Mucosa of descending colon (tissue), 3 donors: Measurements from ENCODE around the gene C15orf62. TPM values are rescaled to one million over a fixed set of nuclear protein-coding genes. Genes with fewer than 3 reads are reported as not detected.
A peak's percentile ranks its signal among the peaks of the same experiment; 100 is the strongest.

Experiments used
- ATAC-seq: fragments of 200-7000 bp; cut with Tn5 transposase; one replicate; pipeline ENCODE4 v1.9.1; 2020; ENCODE audit warnings: mild to moderate bottlenecking, moderate library complexity
- DNase-seq, 3 donors: peaks; one replicate each; pipeline ENCODE4 v3.0.0-alpha.2; 2020
- H3K36me3 ChIP-seq: fragments of 200-600 bp; one replicate; pipeline ENCODE4 v1.8.0; 2021; ENCODE audit warnings: low read depth, mild to moderate bottlenecking
- H3K4me1 ChIP-seq: fragments of 200-600 bp; one replicate; pipeline ENCODE4 v1.8.0; 2021; ENCODE audit warnings: low read depth, mild to moderate bottlenecking
- H3K4me3 ChIP-seq: fragments of 200-600 bp; one replicate; pipeline ENCODE4 v1.8.0; 2021; ENCODE audit warnings: mild to moderate bottlenecking
- H3K9me3 ChIP-seq: fragments of 200-600 bp; one replicate; pipeline ENCODE4 v1.8.0; 2021; ENCODE audit warnings: mild to moderate bottlenecking
- intact Hi-C, 2 donors: fragments of 100-400 bp; cut with DNase I in 1 of 2; cut with micrococcal nuclease in 1 of 2; formaldehyde crosslinking; loops; one replicate each; pipeline versions ENCODE4 v1.11.0 to v1.11.1; 2022; cut with DNase I, micrococcal nuclease
- long read RNA-seq, 2 donors: library from polyadenylated mRNA; unstranded; transcript quantifications; one replicate each; pipeline ENCODE4 v2.0.0, GENCODE V29; 2019 to 2021
- total RNA-seq, 3 donors: library from RNA; stranded (reverse); fragmentation: NEBNext Ultra II Directional in 2 of 3; extraction: Animal tissue kit (Norgen Biotek cat#: 25700) in 2 of 3; gene quantifications; one replicate each; pipeline versions ENCODE4 v1.2.1 to v1.2.4, GENCODE V29; 2021 to 2023
- TF ChIP-seq, protein P1 (sequence below): fragments of 200-600 bp; IDR thresholded peaks from one replicate; pipeline ENCODE4 v1.8.0; 2022; ENCODE audit warnings: antibody characterized with exemption, mild to moderate bottlenecking
- donor health status: DM: no; HTN: no; CAD: no; lungs with moderate emphysema.
- donor health status: DM: no; HTN: no; CAD: no.
- donor health status: DM: no; HTN: yes; CAD: no.

The C15orf62 gene
- under 1 TPM; 0.32 to 0.63 (median 0.35) TPM for total RNA-seq
- long read RNA-seq, donor 1, result 0 reads
- long read RNA-seq, donor 2, result 0 reads

DNA sequence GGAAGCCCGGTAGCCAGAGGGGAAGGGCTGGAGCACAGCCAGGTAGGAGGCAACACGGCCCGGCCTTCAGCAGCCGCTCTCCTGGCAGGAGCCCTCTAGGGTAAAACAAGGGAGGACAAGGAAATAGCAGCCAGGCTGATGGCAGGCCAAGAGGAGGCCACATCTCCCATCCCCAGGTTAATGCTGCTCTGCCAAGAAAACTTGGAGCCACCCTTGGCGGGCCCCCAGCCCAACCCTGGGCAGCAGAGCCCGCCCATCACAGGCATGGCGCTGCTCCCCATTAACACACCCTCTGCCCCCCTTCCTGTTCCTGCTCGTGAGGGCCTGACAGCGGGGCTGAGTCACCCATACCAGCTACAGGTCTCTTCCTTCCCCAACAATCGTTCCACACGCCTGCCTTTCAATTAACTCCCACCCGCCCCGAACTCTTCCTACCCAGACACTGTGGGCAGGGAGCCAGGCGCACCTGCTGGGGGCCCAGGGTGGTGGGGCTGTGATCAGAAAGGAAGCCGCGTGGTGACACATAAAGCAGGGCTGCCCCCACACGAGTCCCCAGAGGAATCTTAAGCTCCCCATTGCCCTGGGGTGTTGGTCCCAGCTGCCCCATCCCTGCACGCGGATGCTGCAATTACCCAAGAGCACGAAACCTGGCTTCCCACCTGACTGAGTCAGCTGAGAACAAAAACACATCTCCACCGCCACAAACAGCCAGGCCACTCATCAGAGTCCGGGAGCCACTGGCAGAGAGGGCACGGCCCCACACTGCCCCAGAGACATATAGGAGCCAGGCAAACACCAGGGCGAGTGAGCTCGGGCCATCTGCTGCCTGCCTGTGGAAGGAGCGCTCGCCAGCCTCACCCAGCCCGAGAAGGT is at the start of gene C15orf62:
Gene C15orf62 (plus strand): TSS at position 707 of the 873 bp plus-strand sequence. CDS start 516 bp downstream, outside the sequence.
- TF ChIP-seq, protein P1, sequence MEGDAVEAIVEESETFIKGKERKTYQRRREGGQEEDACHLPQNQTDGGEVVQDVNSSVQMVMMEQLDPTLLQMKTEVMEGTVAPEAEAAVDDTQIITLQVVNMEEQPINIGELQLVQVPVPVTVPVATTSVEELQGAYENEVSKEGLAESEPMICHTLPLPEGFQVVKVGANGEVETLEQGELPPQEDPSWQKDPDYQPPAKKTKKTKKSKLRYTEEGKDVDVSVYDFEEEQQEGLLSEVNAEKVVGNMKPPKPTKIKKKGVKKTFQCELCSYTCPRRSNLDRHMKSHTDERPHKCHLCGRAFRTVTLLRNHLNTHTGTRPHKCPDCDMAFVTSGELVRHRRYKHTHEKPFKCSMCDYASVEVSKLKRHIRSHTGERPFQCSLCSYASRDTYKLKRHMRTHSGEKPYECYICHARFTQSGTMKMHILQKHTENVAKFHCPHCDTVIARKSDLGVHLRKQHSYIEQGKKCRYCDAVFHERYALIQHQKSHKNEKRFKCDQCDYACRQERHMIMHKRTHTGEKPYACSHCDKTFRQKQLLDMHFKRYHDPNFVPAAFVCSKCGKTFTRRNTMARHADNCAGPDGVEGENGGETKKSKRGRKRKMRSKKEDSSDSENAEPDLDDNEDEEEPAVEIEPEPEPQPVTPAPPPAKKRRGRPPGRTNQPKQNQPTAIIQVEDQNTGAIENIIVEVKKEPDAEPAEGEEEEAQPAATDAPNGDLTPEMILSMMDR, result no peak
- peak; percentile 68 for ATAC-seq

GRCh38 chr15:40721701-40722100 is 48.1 kb upstream of the C15orf62 start:
- TF ChIP-seq, protein P1, result no peak
- ATAC-seq, result no peak
- intact Hi-C loops, result no loop called here

More for the DNA sequence above, at the start of gene C15orf62:
- Histone ChIP-seq H3K4me1 (peaks cover 51% of the 10 kb centered on the region), H3K9me3 (no peaks in the 10 kb centered on the region), H3K4me3 (no peak within 1 kb of the TSS), H3K36me3 (no peaks in the 10 kb centered on the region)
- intact Hi-C loops, result no loop called here
- DNase-seq, result peak; percentile 56 to 84 (median 75)

DNA sequence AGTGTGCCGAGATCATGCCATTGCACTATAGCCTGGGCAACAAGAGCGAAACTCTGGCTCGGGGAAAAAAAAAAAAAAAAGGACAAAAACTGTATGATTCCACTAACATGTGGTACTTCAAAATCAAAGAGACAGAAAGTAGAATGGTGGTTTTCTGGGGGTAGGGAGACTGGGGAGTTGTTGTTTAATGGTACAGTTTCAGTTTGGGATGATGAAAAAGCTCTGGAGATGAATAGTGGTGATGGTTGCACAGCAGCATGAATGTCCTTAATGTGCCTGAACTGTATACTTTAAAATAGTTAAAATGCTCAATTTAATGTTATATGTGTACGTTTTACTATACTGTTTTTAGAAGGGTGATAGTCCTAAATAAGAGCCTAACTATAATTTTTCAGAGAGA is 47.4 kb upstream of the C15orf62 start:
- Histone ChIP-seq H3K4me1 (no peaks in the 10 kb centered on the region), H3K9me3 (no peaks in the 10 kb centered on the region), H3K36me3 (no peaks in the 10 kb centered on the region), H3K4me3 (no peak overlapping the region)
- intact Hi-C loops, result no loop called here
- TF ChIP-seq, protein P1, result no peak
- no peak for DNase-seq
- no peak for ATAC-seq

More at GRCh38 chr15:40721701-40722100, 48.1 kb upstream of the C15orf62 start:
- Histone ChIP-seq H3K4me3 (no peak overlapping the region), H3K9me3 (no peaks in the 10 kb centered on the region), H3K36me3 (no peaks in the 10 kb centered on the region), H3K4me1 (no peaks in the 10 kb centered on the region)
- no peak for DNase-seq

GRCh38 chr15:40722934-40723333 is 46.8 kb upstream of the C15orf62 start:
- H3K9me3 ChIP-seq, result no peaks in the 10 kb centered on the region
- no peak for ATAC-seq
- intact Hi-C loops, result no loop called here
- H3K4me3 ChIP-seq, result no peak overlapping the region
- no peaks in the 10 kb centered on the region for H3K4me1 ChIP-seq
- TF ChIP-seq, protein P1, result no peak
- no peak for DNase-seq
- H3K36me3 ChIP-seq, result no peaks in the 10 kb centered on the region

DNA sequence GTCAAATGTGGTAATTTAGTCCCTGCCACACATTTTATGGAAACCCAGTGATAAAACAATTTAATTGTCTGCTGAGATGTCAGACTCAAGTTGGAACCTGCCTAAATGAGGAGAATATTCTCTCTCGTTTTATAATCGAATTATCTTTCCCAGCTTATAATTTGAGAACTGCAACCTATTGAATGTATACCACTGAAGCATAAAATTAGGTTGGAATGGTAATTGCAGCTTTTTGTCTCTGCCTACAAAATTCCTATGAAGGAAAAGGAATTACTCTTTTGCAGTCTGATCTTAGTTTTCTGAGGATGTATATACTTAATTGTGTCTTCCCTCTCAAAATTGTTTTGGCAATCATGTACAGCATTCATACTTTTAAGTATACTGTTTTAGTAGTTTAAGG is 45.9 kb upstream of the C15orf62 start:
- TF ChIP-seq, protein P1, result no peak
- Histone ChIP-seq H3K4me3 (no peak overlapping the region), H3K4me1 (no peaks in the 10 kb centered on the region), H3K9me3 (no peaks in the 10 kb centered on the region), H3K36me3 (no peaks in the 10 kb centered on the region)
- DNase-seq (no peak), ATAC-seq (no peak)
- intact Hi-C loops, result no loop called here
